K562 (cell line): Measurements from ENCODE around the gene BDP1. TPM values are rescaled to one million over a fixed set of nuclear protein-coding genes. Genes with fewer than 3 reads are reported as not detected.

Experiments
- BRD9 ChIP-seq: fragments of 450-650 bp; IDR thresholded peaks from 2 replicates; pipeline ENCODE4 v1.6.1; 2018; ENCODE audit warnings: low read depth; ENCODE audit not compliant: partially characterized antibody
- BRF2 ChIP-seq: IDR thresholded peaks from 3 replicates; pipeline ENCODE4 v1.6.1; 2011; ENCODE audit warnings: borderline replicate concordance, mild to moderate bottlenecking; ENCODE audit not compliant: insufficient read length, insufficient read depth
- CEBPB ChIP-seq: fragments of 450-650 bp; IDR thresholded peaks from 2 replicates; pipeline ENCODE4 v1.6.1; 2016; ENCODE audit warnings: missing genetic modification characterization, missing compliant biosample characterization
- GTF2F1 ChIP-seq: IDR thresholded peaks from 2 replicates; pipeline ENCODE4 v1.6.1; 2011; ENCODE audit warnings: low read depth, low read length, improper control_type of control experiment
- MAX ChIP-seq: sonication (generic); formaldehyde crosslinking; IDR thresholded peaks from 2 replicates; pipeline ENCODE4 v1.9.0; 2022; ENCODE audit warnings: mild to moderate bottlenecking, missing genetic modification reagents
- REST ChIP-seq, 2 experiments: fragments of 450-650 bp; formaldehyde crosslinking in 1 of 2; IDR thresholded peaks; 2 replicates each; pipeline versions ENCODE4 v1.4.0 to v1.6.1; 2014 to 2020; ENCODE audit warnings: mild to moderate bottlenecking in 2 of 2, borderline replicate concordance in 1 of 2, low read depth in 1 of 2
- TBL1XR1 ChIP-seq, 2 experiments: IDR thresholded peaks; 2 replicates each; pipeline ENCODE4 v1.6.1; 2012; ENCODE audit warnings: improper control_type of control experiment in 2 of 2, low read length in 2 of 2, mild to moderate bottlenecking in 1 of 2
- TCF7L2 ChIP-seq: fragments of 150-350 bp; IDR thresholded peaks from 2 replicates; pipeline ENCODE4 v1.6.1; 2016; ENCODE audit warnings: low read depth, mild to moderate bottlenecking, low read length, moderate library complexity
- ZNF518B ChIP-seq: fragments of 250-450 bp; sonication (Bioruptor Pico); IDR thresholded peaks from 2 replicates; pipeline ENCODE4 v1.5.0; 2021; ENCODE audit warnings: mild to moderate bottlenecking, moderate library complexity
- polyA plus RNA-seq, 8 experiments: library from polyadenylated mRNA; depleted of rRNA in 4 of 8; stranded (reverse) in 5 of 8; unstranded in 3 of 8; fragments of >200 nt; fragmentation: Nextera tagmentation in 2 of 8; fragmentation: Illumina TruSeq in 1 of 8; extraction: Ambion mirVana in 2 of 8; extraction: Trizol in 1 of 8; gene quantifications; 2 replicates each; pipeline versions ENCODE4 v1.2.1 to v1.2.3, GENCODE V29; 2011 to 2014; ENCODE audit warnings: inconsistent platforms in 1 of 8, missing spikeins in 1 of 8
- total RNA-seq, 7 experiments: library from RNA; depleted of rRNA in 6 of 7; stranded (reverse); fragments of >200 nt in 6 of 7; fragmentation: Illumina TruSeq in 2 of 7; extraction: Trizol in 2 of 7; gene quantifications; 2 replicates each; pipeline versions ENCODE4 v1.2.1 to v1.2.3, GENCODE V29; 2011 to 2021; ENCODE audit warnings: low replicate concordance in 1 of 7

The BDP1 gene
- total and polyA plus RNA-seq, 9 of the 15 experiments (the other 6 are each of a cell fraction or from before 2014, with no cell fraction given), result 6.9 to 47.3 (median 23.9) TPM

GRCh38 chr5:71455427-71456361 lies at the start of gene BDP1 (continued):
- TF ChIP-seq ZNF518B (no peak), CEBPB (tag) (peak; percentile 97), REST (IDR thresholded peaks at IDR 0.05; ENCODE audit: borderline replicate concordance) (peak; percentile 45), REST (CRISPR knock-in tag; IDR thresholded peaks at IDR 0.05; ENCODE audit: low read depth) (peak; percentile 81; the same call in 1 of the 2 replicates), TBL1XR1 (IDR thresholded peaks at IDR 0.05; ENCODE audit: low read length in 2 of 2) (peak; percentile 53 to 99; a peak in 2 of 4 replicates), BRD9 (peak; percentile 60), GTF2F1 (0 out of 2 replicates have a peak, but pooled peaks have one; percentile 33), TCF7L2 (0 out of 2 replicates have a peak, but pooled peaks have one; percentile 29), BRF2 (no peak), MAX (CRISPR knock-in tag) (peak; percentile 81)
